Calu3 (cell line): Measurements from ENCODE around the gene EQTN. TPM values are rescaled to one million over a fixed set of nuclear protein-coding genes. Genes with fewer than 3 reads are reported as not detected.
A peak's percentile ranks its signal among the peaks of the same experiment; 100 is the strongest.

Source experiments
- BruUV-seq: library from RNA; stranded (reverse); fragments of 400-500 nt; replicated peaks from 2 replicates; lab custom pipeline; 2021; lab: Mats Ljungman, UMichigan
- CTCF ChIA-PET: fragments of 300-600 bp; sonication (Branson Sonifier 250); formaldehyde crosslinking; loops from one replicate; lab custom pipeline; 2022; ENCODE audit warnings: antibody characterized with exemption; lab: Charles Lee
- DNase-seq: peaks from one replicate; pipeline ENCODE4 v3.0.0; 2022
- H3K27ac Mint-ChIP-seq: one replicate; pipeline ENCODE4 v1.8.0; 2022; ENCODE audit warnings: mixed read lengths; ENCODE audit not compliant: unreplicated experiment
- H3K27me3 Mint-ChIP-seq: one replicate; pipeline ENCODE4 v1.8.0; 2022; ENCODE audit warnings: mixed read lengths; ENCODE audit not compliant: unreplicated experiment
- H3K36me3 Mint-ChIP-seq: one replicate; pipeline ENCODE4 v1.8.0; 2022; ENCODE audit warnings: mild to moderate bottlenecking, moderate library complexity, mixed read lengths; ENCODE audit not compliant: insufficient read depth, unreplicated experiment
- H3K4me1 Mint-ChIP-seq: one replicate; pipeline ENCODE4 v1.8.0; 2022; ENCODE audit warnings: mild to moderate bottlenecking, low read depth, mixed read lengths; ENCODE audit not compliant: unreplicated experiment
- H3K4me3 Mint-ChIP-seq: one replicate; pipeline ENCODE4 v1.8.0; 2022; ENCODE audit warnings: mild to moderate bottlenecking, low read depth, moderate library complexity, mixed read lengths; ENCODE audit not compliant: unreplicated experiment
- H3K9me3 Mint-ChIP-seq: one replicate; pipeline ENCODE4 v1.8.0; 2022; ENCODE audit warnings: low read depth, mixed read lengths; ENCODE audit not compliant: unreplicated experiment
- CTCF ChIP-seq: fragments of 200-600 bp; IDR thresholded peaks from one replicate; pipeline ENCODE4 v1.8.0; 2022; ENCODE audit warnings: antibody characterized with exemption; ENCODE audit not compliant: unreplicated experiment
- intact Hi-C: fragments of 100-400 bp; cut with micrococcal nuclease; formaldehyde crosslinking; loops from one replicate; pipeline ENCODE4 v1.10.0; 2022; ENCODE audit not compliant: unreplicated experiment
- total RNA-seq: library from RNA; stranded (reverse); gene quantifications from 2 replicates; pipeline ENCODE4 v1.2.3, GENCODE V29; 2022

Gene EQTN
- total RNA-seq, 1 experiment from 2014 or later = not detected

DNA sequence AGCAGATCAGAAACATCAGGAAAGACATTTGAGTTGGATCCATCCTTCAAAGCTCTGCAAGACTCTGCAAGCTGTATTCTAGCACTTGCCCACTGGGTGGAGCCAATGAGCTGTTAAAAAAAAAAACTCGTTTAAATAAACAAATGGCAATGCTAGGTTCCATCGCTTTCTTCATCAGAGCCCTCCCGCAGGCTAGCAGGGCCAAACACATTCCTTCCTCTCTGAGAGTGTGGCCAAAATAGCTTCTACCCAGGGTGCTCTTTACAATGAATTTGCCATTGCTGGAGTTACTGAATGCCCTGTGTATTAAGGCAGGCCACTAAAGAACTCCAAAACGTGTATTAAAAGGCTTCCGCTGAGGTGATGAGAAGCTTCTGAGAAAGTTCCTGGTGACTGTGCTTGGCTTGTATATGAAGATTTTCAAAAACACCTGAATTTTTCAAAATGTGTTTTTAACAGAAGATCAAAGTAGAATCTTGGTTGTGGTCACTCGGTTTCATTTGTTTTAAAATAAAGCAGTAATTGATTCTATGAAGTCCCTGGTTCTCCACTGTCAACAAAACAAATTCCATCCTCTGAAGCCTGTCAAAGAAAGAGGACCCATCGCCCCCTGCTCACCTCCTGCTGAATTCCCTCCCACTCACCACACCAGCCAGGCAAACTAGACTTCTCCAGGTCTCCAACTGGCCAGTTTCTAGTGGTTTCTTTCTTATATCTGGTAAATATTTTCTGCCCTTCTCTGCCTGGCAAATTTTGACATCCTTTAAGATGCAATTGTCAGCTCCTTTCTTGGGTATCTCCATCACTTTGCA lies 36.5 kb upstream of the EQTN start:
- BruUV-seq = no TSS peak
- intact Hi-C loops = loop anchor here (1.0 kb wide), 3 partner anchors 197 to 393 kb away; no protein-coding TSS in a partner anchor
- DNase-seq = peak; percentile 47
- Mint-ChIP-seq H3K27ac (no peak overlapping the region), H3K27me3 (no peaks in the 10 kb centered on the region), H3K4me3 (no peak overlapping the region), H3K4me1 (peaks cover 22% of the 10 kb centered on the region), H3K36me3 (no peaks in the 10 kb centered on the region), H3K9me3 (no peaks in the 10 kb centered on the region)
- CTCF ChIA-PET = interaction anchor here (0.6 to 1.7 kb wide), 12 partner anchors 47 to 1115 kb away, joined by 3 to 12 read pairs (median 3); partner anchors contain the start of gene MOB3B
- peak; percentile 36 for TF ChIP-seq CTCF

DNA sequence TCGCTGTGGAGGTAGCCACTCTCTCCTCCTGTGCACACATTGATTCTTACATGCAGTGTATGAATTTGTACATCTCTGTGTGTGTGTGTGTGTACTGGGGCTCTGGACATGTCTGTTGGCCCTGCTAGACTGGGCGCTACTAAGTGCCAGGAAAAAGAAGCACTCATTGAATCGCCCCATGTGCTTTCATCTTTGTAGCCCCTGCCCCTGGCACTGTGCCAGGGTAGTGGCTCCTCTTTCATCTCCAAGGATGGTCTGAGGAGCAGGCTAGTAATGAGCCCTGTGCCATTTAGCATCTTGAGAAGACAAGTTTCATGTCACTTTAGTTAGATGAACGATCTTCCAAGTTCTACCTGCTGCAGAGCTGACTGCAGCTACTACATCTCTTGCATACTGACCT lies 34.4 kb upstream of the EQTN start:
- intact Hi-C loops = no loop called here
- no peaks in the 10 kb centered on the region for H3K27me3 Mint-ChIP-seq
- DNase-seq = no peak
- H3K36me3 Mint-ChIP-seq = no peaks in the 10 kb centered on the region
- H3K9me3 Mint-ChIP-seq = no peaks in the 10 kb centered on the region
- TF ChIP-seq CTCF = no peak
- CTCF ChIA-PET = no interaction called here
- H3K4me3 Mint-ChIP-seq = no peak overlapping the region
- H3K4me1 Mint-ChIP-seq = peaks cover 10% of the 10 kb centered on the region
- H3K27ac Mint-ChIP-seq = no peak overlapping the region
- BruUV-seq = no TSS peak

DNA sequence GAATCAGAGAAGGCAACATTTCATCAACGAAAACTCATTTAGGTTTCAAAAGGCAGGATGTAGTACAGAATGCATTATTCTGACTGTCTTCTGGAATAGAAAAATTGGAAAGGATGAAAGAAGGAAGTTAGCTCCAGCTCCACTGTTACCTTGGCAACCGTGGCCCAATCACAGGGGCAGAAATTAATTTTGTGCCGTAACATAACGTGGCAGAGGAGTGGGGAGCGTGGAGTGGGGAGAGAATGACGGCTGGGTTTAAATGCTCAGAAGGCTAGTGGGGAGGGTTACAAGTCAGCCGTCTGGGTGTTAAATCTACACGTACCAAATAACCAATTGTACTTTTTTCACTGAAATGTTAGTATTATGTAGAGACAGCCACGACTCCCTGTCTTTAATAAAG lies 32.3 kb upstream of the EQTN start:
- BruUV-seq = no TSS peak
- CTCF ChIA-PET = no interaction called here
- Mint-ChIP-seq H3K4me3 (no peak overlapping the region), H3K27me3 (no peaks in the 10 kb centered on the region), H3K9me3 (no peaks in the 10 kb centered on the region), H3K27ac (no peak overlapping the region), H3K36me3 (no peaks in the 10 kb centered on the region), H3K4me1 (peaks cover 10% of the 10 kb centered on the region)
- no peak for DNase-seq
- intact Hi-C loops = no loop called here
- TF ChIP-seq CTCF = no peak

GRCh38 chr9:27328483-27328882 lies 31.5 kb upstream of the EQTN start:
- H3K36me3 Mint-ChIP-seq = no peaks in the 10 kb centered on the region
- H3K27ac Mint-ChIP-seq = no peak overlapping the region
- H3K27me3 Mint-ChIP-seq = no peaks in the 10 kb centered on the region
- intact Hi-C loops = no loop called here
- CTCF ChIA-PET = no interaction called here
- BruUV-seq = no TSS peak
- peaks cover 5% of the 10 kb centered on the region for H3K4me1 Mint-ChIP-seq
- H3K4me3 Mint-ChIP-seq = no peak overlapping the region
- DNase-seq = no peak
- no peaks in the 10 kb centered on the region for H3K9me3 Mint-ChIP-seq
- TF ChIP-seq CTCF = no peak
